Tibial artery (tissue), 4 donors: ENCODE data around the gene PHLDB2.

ENCODE experiments used
- DNase-seq, 2 donors: peaks; one replicate each; pipeline ENCODE4 v3.0.0-alpha.2; 2019
- H3K27ac ChIP-seq, 2 donors: fragments of 200-600 bp; sonication (generic) in 1 of 2; 1 replicate in 1 of 2; 2 replicates in 1 of 2; pipeline ENCODE4 v1.5.1; 2018 to 2019; ENCODE audit warnings: mild to moderate bottlenecking in 1 of 2
- H3K27me3 ChIP-seq, 2 donors: fragments of 200-600 bp; sonication (generic) in 1 of 2; one replicate each; pipeline versions ENCODE4 v1.5.1 to v1.6.0; 2016 to 2019
- H3K36me3 ChIP-seq, 3 donors: fragments of 200-600 bp; sonication (generic) in 2 of 3; one replicate each; pipeline ENCODE4 v1.5.1; 2016 to 2019; ENCODE audit warnings: mild to moderate bottlenecking in 2 of 3
- H3K4me1 ChIP-seq, 4 donors: fragments of 200-600 bp; sonication (generic) in 2 of 4; 1 replicate in 3 of 4; 2 replicates in 1 of 4; pipeline ENCODE4 v1.5.1; 2016 to 2019
- H3K4me3 ChIP-seq, 2 donors: fragments of 200-600 bp; sonication (generic) in 1 of 2; 1 replicate in 1 of 2; 2 replicates in 1 of 2; pipeline ENCODE4 v1.5.1; 2018 to 2019; ENCODE audit warnings: mild to moderate bottlenecking in 2 of 2
- H3K9me3 ChIP-seq, 3 donors: fragments of 200-600 bp; sonication (generic) in 1 of 3; one replicate each; pipeline ENCODE4 v1.5.1; 2016 to 2019
- intact Hi-C: fragments of 100-400 bp; cut with DNase I; formaldehyde crosslinking; loops from one replicate; pipeline ENCODE4 v1.15.0; 2023; ENCODE audit warnings: low total_unique reads
- TF ChIP-seq, protein P1 (sequence below), 2 experiments: fragments of 200-600 bp in 1 of 2; fragments of 450-650 bp in 1 of 2; IDR thresholded peaks; one replicate each; pipeline ENCODE4 v1.5.1; 2017 to 2019; ENCODE audit warnings: antibody characterized with exemption in 2 of 2, mild to moderate bottlenecking in 1 of 2, moderate library complexity in 1 of 2

Gene PHLDB2

DNA sequence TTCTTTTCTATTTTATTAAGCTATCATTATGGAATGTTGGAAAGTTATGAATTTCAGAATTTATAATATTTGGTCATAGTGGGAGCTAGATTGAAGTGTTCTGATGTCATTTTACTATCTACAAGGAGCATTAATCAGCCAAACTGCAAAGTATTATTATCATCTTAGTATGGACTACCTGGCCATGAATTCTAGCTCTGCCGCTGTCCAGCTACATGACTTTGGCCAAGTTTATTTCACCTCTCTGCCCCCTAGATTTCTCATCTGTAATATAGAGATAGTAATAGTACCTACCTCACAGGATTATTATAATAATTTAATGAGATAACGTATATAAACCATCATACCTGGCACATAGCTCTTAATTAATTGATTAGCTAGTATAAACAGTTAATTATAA is 92.0 kb downstream of the PHLDB2 start:
- no peaks in the 10 kb centered on the region for H3K4me1 ChIP-seq
- no peak overlapping the region for H3K4me3 ChIP-seq
- H3K36me3 ChIP-seq, result peaks cover 40 to 47% (median 42%) of the 10 kb centered on the region in 3 donors
- H3K9me3 ChIP-seq, result no peaks in the 10 kb centered on the region
- H3K27ac ChIP-seq, result no peak overlapping the region
- TF ChIP-seq, protein P1, sequence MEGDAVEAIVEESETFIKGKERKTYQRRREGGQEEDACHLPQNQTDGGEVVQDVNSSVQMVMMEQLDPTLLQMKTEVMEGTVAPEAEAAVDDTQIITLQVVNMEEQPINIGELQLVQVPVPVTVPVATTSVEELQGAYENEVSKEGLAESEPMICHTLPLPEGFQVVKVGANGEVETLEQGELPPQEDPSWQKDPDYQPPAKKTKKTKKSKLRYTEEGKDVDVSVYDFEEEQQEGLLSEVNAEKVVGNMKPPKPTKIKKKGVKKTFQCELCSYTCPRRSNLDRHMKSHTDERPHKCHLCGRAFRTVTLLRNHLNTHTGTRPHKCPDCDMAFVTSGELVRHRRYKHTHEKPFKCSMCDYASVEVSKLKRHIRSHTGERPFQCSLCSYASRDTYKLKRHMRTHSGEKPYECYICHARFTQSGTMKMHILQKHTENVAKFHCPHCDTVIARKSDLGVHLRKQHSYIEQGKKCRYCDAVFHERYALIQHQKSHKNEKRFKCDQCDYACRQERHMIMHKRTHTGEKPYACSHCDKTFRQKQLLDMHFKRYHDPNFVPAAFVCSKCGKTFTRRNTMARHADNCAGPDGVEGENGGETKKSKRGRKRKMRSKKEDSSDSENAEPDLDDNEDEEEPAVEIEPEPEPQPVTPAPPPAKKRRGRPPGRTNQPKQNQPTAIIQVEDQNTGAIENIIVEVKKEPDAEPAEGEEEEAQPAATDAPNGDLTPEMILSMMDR (IDR thresholded peaks at IDR 0.05), result no peak
- intact Hi-C loops, result no loop called here
- DNase-seq, result no peak
- H3K27me3 ChIP-seq, result no peaks in the 10 kb centered on the region

DNA sequence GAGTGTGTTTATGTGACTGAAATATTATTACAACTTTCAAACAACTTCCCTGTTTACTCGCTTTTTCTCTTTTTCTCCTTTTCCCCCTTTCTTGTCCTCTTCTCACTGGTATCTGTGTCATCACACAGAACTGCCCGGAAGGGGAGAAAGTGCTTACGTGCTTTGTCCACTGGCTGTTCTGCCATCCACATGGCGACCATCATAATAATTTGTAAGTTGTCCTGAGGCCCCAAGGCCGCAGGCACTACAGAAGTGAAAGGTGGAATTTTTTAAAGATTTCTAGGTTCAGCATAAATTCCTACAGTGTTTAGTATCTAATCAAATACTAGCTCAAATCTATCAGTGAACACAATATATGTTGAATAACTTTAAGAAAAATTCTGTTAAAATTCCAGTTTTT is 93.0 kb downstream of the PHLDB2 start:
- no peaks in the 10 kb centered on the region for H3K27me3 ChIP-seq
- H3K36me3 ChIP-seq, result peaks cover 35 to 46% (median 40%) of the 10 kb centered on the region in 3 donors
- H3K4me3 ChIP-seq, result no peak overlapping the region
- H3K27ac ChIP-seq, result no peak overlapping the region
- intact Hi-C loops, result no loop called here
- no peak for DNase-seq
- no peaks in the 10 kb centered on the region for H3K4me1 ChIP-seq
- no peaks in the 10 kb centered on the region for H3K9me3 ChIP-seq
- TF ChIP-seq, protein P1 (IDR thresholded peaks at IDR 0.05), result no peak

DNA sequence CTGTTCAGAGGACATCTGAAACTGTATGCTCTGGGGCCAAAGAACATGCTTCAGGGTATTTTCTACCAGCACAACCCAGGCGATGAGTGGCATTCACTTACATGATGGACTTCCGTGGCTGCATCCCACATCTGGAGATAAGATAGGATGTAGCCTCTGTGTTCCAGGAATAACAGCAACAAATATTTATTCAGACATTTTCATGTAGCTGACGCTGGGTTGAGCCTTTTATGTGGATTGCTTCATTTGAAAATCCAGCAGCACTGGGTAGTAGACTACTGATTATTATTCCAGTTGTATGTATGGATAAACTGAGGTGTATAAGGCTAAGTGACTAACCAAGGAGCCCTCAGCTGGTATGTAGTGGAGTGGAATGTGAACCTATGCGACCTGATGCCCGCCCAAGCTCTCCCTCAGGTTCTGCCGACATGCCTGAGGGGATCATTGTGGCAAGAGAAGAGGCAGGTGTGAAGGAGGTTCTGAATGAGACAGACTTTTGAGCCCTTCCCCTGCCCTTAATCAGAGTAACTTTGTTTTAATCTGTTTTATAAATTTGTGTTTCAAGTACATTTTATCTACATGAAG is 93.9 kb downstream of the PHLDB2 start:
- Histone ChIP-seq H3K4me1 (no peaks in the 10 kb centered on the region), H3K4me3 (no peak overlapping the region), H3K27me3 (no peaks in the 10 kb centered on the region), H3K27ac (no peak overlapping the region), H3K36me3 (peaks cover 35 to 46% (median 40%) of the 10 kb centered on the region in 3 donors), H3K9me3 (no peaks in the 10 kb centered on the region)
- intact Hi-C loops, result no loop called here
- TF ChIP-seq, protein P1 (IDR thresholded peaks at IDR 0.05), result no peak
- no peak for DNase-seq

DNA sequence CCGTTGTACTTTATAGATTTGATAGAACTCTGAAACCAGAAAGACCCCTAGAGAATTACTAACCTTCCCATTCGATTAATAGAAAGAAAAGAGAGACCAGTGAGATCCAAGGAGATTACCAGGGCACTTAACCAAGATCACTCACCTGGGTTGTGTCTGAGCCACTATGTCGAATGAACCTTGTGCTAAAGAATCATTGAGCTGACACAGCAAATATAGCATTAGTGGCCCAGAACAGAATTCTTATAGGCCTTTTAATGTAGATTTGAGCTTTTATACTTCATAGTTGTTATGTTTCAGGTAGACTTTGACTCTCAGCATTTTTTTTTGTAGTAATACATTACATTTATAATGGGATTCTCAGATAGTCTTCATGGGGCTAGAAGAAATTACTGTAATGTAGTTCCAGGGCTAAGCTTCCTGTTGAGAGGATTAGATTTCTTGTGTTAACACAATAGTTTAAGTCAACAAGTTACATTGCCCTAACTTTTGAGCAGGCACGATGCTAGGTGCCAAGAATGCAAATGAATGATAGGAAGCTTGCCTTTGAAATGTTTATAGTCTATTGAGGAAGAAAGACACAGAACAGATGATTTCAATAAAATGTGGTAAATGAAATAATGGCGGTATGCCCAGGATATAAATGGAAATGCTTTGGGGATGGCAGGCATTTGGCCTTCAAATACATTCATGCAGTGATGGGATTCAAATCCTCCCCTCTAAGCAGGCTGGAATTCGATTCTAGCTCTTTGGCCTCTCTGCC is 95.3 kb downstream of the PHLDB2 start:
- TF ChIP-seq, protein P1 (IDR thresholded peaks at IDR 0.05), result no peak
- intact Hi-C loops, result no loop called here
- DNase-seq, result no peak
- Histone ChIP-seq H3K4me3 (no peak overlapping the region), H3K9me3 (no peaks in the 10 kb centered on the region), H3K36me3 (peaks cover 27 to 40% (median 29%) of the 10 kb centered on the region in 3 donors), H3K4me1 (no peaks in the 10 kb centered on the region), H3K27ac (no peak overlapping the region), H3K27me3 (no peaks in the 10 kb centered on the region)

DNA sequence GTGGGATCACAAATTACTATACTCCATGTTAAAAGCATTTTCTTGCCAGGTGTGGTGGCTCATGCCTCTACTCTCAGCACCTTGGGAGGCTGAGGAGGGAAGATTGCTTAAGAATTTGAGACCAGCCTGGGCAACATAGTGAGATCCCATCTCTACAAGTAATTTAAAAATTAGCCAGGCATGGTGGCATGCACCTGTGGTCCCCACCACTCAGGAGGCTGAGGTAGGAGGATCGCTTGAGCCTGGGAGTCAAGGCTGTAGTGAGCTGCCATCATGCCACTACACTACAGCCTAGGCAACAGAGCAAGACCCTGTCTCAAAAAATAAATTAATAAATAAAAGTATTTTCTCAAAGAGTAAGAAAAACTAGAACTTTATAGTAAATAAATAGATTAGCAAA is 96.8 kb downstream of the PHLDB2 start:
- no peak overlapping the region for H3K27ac ChIP-seq
- H3K9me3 ChIP-seq, result no peaks in the 10 kb centered on the region
- H3K4me1 ChIP-seq, result no peaks in the 10 kb centered on the region
- intact Hi-C loops, result no loop called here
- TF ChIP-seq, protein P1 (IDR thresholded peaks at IDR 0.05), result no peak
- no peak overlapping the region for H3K4me3 ChIP-seq
- no peak for DNase-seq
- H3K27me3 ChIP-seq, result no peaks in the 10 kb centered on the region
- peaks cover 21 to 31% (median 28%) of the 10 kb centered on the region in 3 donors for H3K36me3 ChIP-seq
